NCI-H82 treated with DMSO at 0.1 percent for 48 hours (cell line): Measurements from ENCODE around the gene SLCO2A1.

Experiments
- DNase-seq: peaks from one replicate; lab custom pipeline; 2025; ENCODE audit not compliant: unreplicated experiment; lab: John Stamatoyannopoulos, UW

Gene SLCO2A1

GRCh38 chr3:134061401-134061800 lies 31.7 kb upstream of the SLCO2A1 start:
- DNase-seq, result no peak

DNA sequence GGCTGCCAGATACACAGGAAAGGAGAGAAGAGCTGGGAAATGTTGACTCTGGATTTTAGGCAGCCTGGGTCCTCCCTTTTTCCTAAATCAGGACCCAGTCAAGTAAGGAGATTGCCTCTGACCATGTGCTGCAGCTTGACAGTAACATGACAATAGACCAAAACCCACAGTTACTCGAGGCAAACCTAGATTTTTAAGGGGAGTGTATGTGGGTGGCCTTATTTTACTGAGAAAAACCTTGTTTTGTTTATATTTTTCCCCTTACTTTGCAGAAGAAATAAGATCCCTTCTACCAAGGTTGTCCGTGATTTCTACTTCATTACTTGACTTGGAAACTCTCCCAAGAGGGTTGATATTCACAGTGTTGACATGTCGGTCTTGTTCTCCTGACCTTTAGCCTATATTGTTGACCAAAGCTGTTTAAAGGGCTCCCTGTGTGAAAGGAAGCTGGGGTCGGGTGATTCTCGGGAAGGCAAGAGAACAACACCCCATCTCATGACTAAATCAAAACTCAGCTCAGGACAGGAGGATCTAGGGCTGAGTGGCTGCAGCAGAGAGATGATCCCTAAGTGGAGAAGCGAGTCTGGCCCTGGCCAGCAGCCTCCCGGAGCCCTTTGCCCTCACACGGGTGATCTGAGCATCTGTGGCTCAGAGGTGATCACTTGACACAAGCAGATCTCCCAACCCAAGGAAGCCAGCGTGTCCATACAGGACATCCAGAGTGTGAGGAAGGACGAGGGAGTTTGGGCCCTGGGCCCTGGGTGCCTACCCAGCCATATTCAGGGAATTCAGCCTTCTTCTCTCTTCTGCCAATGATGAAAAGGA lies 31.0 kb upstream of the SLCO2A1 start:
- DNase-seq, result no peak

- no peak for DNase-seq
Measured at GRCh38 chr3:134059671-134060560, 30.2 kb upstream of the SLCO2A1 start.

GRCh38 chr3:134059035-134059601 lies 29.4 kb upstream of the SLCO2A1 start:
- no peak for DNase-seq

DNA sequence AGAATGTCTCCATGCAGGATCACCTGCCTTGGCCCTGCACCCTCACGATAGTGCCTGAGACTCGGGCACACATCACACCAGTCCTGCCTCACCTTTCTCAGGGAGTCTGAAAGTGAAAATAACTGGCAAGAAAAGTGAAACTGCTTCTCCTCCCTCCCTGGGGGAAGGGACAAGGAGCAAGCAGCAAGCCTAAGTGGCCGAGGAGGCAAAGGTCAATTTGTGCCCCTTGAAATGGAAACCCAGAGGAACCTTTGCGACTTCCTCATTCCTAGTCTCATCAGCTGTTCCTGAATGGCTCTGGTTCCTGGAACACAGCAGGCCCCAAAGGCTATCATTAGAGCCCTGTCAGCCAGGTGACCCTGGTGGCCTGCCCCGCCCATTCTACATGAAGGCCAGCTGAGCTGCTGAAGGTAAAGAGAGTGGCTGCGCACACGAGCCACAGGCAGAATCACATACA lies 28.0 kb upstream of the SLCO2A1 start:
- DNase-seq, result no peak

- no peak for DNase-seq
Measured at GRCh38 chr3:134057006-134057653, 27.4 kb upstream of the SLCO2A1 start.

GRCh38 chr3:134056464-134056891 lies 26.8 kb upstream of the SLCO2A1 start:
- DNase-seq, result no peak

- DNase-seq, result no peak
Measured at GRCh38 chr3:134055661-134056060, 25.9 kb upstream of the SLCO2A1 start.

- DNase-seq, result no peak
Measured at GRCh38 chr3:134054881-134055280, 25.2 kb upstream of the SLCO2A1 start.

GRCh38 chr3:134054231-134054630 lies 24.5 kb upstream of the SLCO2A1 start:
- no peak for DNase-seq

DNA sequence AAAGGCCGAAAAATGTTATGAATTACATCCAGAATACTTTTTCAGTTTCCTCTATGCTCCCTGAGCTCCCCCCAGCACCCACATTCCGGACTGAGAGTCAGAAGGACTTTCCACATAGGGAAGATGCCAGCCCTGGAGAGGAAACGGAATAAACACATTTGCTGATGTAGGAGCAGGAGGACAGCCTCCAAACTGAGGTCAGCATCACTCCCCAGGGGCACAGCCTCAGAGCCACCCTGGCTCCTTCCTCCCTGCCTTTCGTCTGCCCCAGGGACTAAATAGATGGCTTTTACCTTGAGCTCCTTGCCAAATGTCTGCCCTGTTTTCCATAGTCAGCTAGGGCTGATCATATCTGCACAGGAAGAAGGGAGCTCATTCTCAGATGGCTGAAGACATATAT lies 22.6 kb upstream of the SLCO2A1 start:
- DNase-seq, result no peak

GRCh38 chr3:134049676-134050075 lies 20.0 kb upstream of the SLCO2A1 start:
- DNase-seq, result no peak

DNA sequence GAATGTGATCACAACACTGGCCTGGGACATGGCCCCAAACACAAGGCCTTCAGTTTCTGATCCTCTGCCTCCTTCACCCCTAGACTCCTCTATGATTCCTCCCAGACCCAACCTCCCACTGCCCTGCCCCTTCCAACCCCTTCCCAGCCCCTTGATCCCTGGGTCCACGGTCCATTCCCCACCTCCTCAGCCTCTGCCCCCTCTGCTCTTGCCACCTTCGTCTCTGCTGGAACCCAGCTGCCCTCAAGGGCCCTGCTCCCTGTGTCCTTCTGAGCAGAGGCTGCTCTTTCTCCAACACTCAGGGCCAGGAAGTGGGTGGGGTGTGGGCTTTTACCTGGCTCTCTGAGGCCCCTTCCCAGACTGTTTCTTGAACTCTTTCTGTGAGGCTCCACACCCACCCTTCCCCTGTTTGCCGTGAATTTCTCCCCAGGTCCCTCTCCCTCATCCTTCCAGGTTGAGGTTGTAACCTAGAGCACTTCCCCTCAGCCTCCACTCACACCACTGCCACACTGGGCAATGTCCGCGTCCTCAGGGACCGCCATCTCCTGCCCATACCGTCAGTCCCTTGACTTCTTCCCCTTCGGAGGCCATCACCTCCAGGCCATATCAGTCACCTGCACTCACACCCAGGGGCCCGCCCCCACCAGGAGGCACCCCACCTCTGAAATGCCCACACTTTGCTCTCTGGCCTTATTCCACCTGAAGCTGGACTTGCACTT lies 18.7 kb upstream of the SLCO2A1 start:
- no peak for DNase-seq

- DNase-seq, result no peak
Measured at GRCh38 chr3:134044459-134044858, 14.7 kb upstream of the SLCO2A1 start.

- no peak for DNase-seq
Measured at GRCh38 chr3:134040066-134040465, 10.3 kb upstream of the SLCO2A1 start.

DNA sequence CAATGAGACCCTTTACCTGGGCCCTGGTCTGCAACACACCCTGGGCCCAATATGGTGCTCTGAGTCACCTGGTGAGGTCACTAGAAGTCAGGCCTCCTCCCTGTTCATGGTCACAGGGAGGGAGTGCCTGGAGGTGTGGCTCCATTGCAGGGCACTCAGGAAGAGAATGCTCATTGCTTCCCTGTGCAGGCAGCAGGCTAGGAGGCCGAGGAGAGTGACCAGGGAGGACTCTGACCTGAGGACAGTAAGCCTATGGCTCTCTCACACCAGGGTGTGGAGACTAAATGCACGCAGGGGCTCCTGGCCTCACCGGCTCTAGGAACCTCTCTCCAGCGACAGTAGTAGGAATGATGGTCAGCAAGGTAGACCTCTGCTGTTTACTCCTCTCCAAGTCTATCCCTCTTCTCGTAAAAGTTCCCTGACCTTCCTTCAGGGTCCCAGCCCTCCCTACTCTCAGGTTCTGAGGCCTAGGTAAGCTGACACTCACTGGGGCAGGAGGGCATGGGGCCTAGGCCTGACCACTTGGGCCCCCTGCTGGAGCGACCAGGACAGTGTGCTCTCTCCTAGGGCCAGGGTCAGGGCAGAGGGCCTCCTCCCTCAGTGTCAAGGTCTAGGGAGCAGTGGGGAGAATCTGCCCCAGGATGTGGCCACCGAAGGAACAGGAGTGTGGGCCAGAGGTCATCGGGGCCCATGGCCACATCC lies 9.6 kb upstream of the SLCO2A1 start:
- DNase-seq, result no peak

DNA sequence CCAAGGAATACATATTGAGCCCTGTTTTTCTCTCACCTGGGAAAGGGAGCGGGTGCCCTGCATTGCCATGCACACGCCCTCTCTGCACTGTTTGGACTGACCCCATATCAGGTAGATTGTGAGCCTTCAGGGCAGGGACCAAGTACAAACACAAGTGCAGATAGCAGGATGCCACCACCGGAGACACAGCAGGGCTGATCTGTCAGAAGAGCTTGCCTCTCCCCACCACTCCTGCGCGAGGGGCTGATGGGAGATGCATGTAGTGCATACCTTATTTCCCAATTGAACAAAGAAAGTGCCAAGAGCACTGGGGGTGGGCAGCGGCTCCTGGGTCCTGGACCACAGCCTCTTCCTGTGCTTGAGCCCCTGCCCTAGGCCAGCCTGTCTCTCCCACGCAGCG lies 9.0 kb upstream of the SLCO2A1 start:
- DNase-seq, result no peak

GRCh38 chr3:134038071-134038491 lies 8.4 kb upstream of the SLCO2A1 start:
- DNase-seq, result no peak

GRCh38 chr3:134037168-134037567 lies 7.4 kb upstream of the SLCO2A1 start:
- DNase-seq, result no peak

DNA sequence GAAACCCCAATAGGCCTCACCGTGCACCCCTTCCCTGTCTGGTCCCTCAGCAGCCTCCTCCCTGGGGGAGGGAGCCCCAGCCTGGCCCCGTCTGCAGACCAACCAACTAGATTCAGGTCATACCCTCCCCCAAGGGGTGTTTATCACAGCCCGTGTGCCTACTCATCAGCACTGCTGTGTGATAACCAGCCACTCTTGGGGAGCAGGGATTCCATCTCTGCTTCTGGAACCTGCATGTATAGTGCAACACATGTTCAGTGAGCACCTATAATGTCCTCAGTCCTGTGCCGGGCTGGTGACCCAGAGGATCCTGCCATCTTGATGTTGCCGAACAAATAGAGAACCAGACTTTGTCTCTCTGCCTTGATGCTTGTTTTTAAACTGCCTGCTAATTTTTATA lies 6.6 kb upstream of the SLCO2A1 start:
- no peak for DNase-seq
